Naive B cell (primary cell): ENCODE measurements around the gene EFCAB13. TPM values are rescaled to one million over a fixed set of nuclear protein-coding genes. Genes with fewer than 3 reads are reported as not detected.

ENCODE experiments used
- ATAC-seq, 2 donors: fragments of 150-1000 bp; cut with Tn5 transposase; 2 replicates each; pipeline ENCODE4 v1.10.0; 2021; ENCODE audit warnings: low read depth in 2 of 2, mild to moderate bottlenecking in 2 of 2, moderate library complexity in 2 of 2
- DNase-seq: peaks from one replicate; pipeline ENCODE4 v3.0.0; 2022
- H3K27ac Mint-ChIP-seq, 6 donors: one replicate each; pipeline ENCODE4 v1.8.0; 2020 to 2022; ENCODE audit warnings: mild to moderate bottlenecking in 6 of 6, mixed read lengths in 6 of 6, moderate library complexity in 5 of 6, inconsistent platforms in 2 of 6
- H3K27me3 Mint-ChIP-seq, 3 donors: one replicate each; pipeline ENCODE4 v1.8.0; 2021 to 2022; ENCODE audit warnings: mixed read lengths in 3 of 3, mild to moderate bottlenecking in 1 of 3
- H3K36me3 Mint-ChIP-seq, 2 donors: one replicate each; pipeline ENCODE4 v1.8.0; 2020 to 2022; ENCODE audit warnings: mixed read lengths in 2 of 2, inconsistent platforms in 1 of 2, mild to moderate bottlenecking in 1 of 2
- H3K4me1 Mint-ChIP-seq, 3 donors: one replicate each; pipeline ENCODE4 v1.8.0; 2020 to 2022; ENCODE audit warnings: mixed read lengths in 3 of 3, inconsistent platforms in 1 of 3, mild to moderate bottlenecking in 1 of 3, moderate library complexity in 1 of 3
- H3K4me3 Mint-ChIP-seq, 8 donors: one replicate each; pipeline ENCODE4 v1.8.0; 2020 to 2022; ENCODE audit warnings: mild to moderate bottlenecking in 8 of 8, mixed read lengths in 8 of 8, moderate library complexity in 8 of 8, inconsistent platforms in 2 of 8
- H3K9me3 Mint-ChIP-seq, 7 donors: one replicate each; pipeline ENCODE4 v1.8.0; 2020 to 2022; ENCODE audit warnings: mixed read lengths in 7 of 7, mild to moderate bottlenecking in 5 of 7, inconsistent platforms in 2 of 7, moderate library complexity in 1 of 7
- polyA plus RNA-seq, 6 donors: library from polyadenylated mRNA; unstranded; fragments of 300-500 nt; fragmentation: Illumina TruSeq; gene quantifications; one replicate each; pipeline ENCODE4 v1.2.3, GENCODE V29; 2021; ENCODE audit warnings: low read depth in 6 of 6

EFCAB13 gene
- 10 to 100 TPM; 27.5 to 43.7 (median 33.8) TPM for polyA plus RNA-seq

GRCh38 chr17:47323382-47324223 is at the start of gene EFCAB13:
Gene EFCAB13, plus strand, starts transcription at chr17:47323955. Its CDS starts 4,399 bp downstream, at chr17:47328354.
- Mint-ChIP-seq H3K36me3 (peaks cover 5 to 6% of the 10 kb centered on the region in 2 donors), H3K27me3 (no peaks in the 10 kb centered on the region), H3K4me1 (peaks cover 22 to 36% (median 26%) of the 10 kb centered on the region in 3 donors), H3K27ac (peak within 1 kb of the TSS; percentile 98 to 100 (median 100)), H3K4me3 (peak within 1 kb of the TSS; percentile 87 to 99 (median 98)), H3K9me3 (peaks cover 0 to 5% (median 0%) of the 10 kb centered on the region in 7 donors)
- ATAC-seq (peak; percentile 75 to 77), DNase-seq (peak; percentile 93)

GRCh38 chr17:47274319-47275069 is 49.3 kb upstream of the EFCAB13 start:
- Mint-ChIP-seq H3K4me3 (peak overlapping the region in 3 of 8 donors; percentile 19 to 54 (median 39)), H3K27me3 (no peaks in the 10 kb centered on the region), H3K36me3 (peaks cover 0 to 5% of the 10 kb centered on the region in 2 donors), H3K27ac (peak overlapping the region in 3 of 6 donors; percentile 11 to 75 (median 67)), H3K9me3 (peaks cover 0 to 4% (median 0%) of the 10 kb centered on the region in 7 donors), H3K4me1 (peaks cover 50 to 72% (median 58%) of the 10 kb centered on the region in 3 donors)
- ATAC-seq, result no peak
- DNase-seq, result no peak

GRCh38 chr17:47275245-47275984 is 48.3 kb upstream of the EFCAB13 start:
- no peak for ATAC-seq
- Mint-ChIP-seq H3K27me3 (no peaks in the 10 kb centered on the region), H3K27ac (peak overlapping the region in 5 of 6 donors; percentile 11 to 96 (median 67))

GRCh38 chr17:47276444-47276843 is 47.3 kb upstream of the EFCAB13 start:
- H3K27me3 Mint-ChIP-seq, result no peaks in the 10 kb centered on the region
- peaks cover 65 to 89% (median 73%) of the 10 kb centered on the region in 3 donors for H3K4me1 Mint-ChIP-seq
- H3K9me3 Mint-ChIP-seq, result peaks cover 0 to 3% (median 0%) of the 10 kb centered on the region in 7 donors
- no peak for DNase-seq
- H3K36me3 Mint-ChIP-seq, result no peaks in the 10 kb centered on the region
- no peak for ATAC-seq
- peak overlapping the region in 5 of 8 donors; percentile 4 to 72 (median 51) for H3K4me3 Mint-ChIP-seq
- H3K27ac Mint-ChIP-seq, result peak overlapping the region in 3 of 6 donors; percentile 71 to 96 (median 74)

More at GRCh38 chr17:47275245-47275984, 48.3 kb upstream of the EFCAB13 start:
- peaks cover 57 to 82% (median 68%) of the 10 kb centered on the region in 3 donors for H3K4me1 Mint-ChIP-seq
- H3K4me3 Mint-ChIP-seq, result peak overlapping the region in 1 of 8 donors; percentile 39
- no peak for DNase-seq
- no peaks in the 10 kb centered on the region for H3K36me3 Mint-ChIP-seq
- peaks cover 0 to 3% (median 0%) of the 10 kb centered on the region in 7 donors for H3K9me3 Mint-ChIP-seq

GRCh38 chr17:47276868-47277267 is 46.9 kb upstream of the EFCAB13 start:
- DNase-seq (no peak), ATAC-seq (no peak)
- Mint-ChIP-seq H3K9me3 (peaks cover 0 to 3% (median 0%) of the 10 kb centered on the region in 7 donors), H3K27me3 (no peaks in the 10 kb centered on the region), H3K4me3 (peak overlapping the region in 4 of 8 donors; percentile 12 to 69 (median 40)), H3K36me3 (no peaks in the 10 kb centered on the region), H3K4me1 (peaks cover 67 to 93% (median 77%) of the 10 kb centered on the region in 3 donors), H3K27ac (peak overlapping the region in 3 of 6 donors; percentile 74 to 86 (median 79))

GRCh38 chr17:47277921-47278320 is 45.8 kb upstream of the EFCAB13 start:
- DNase-seq (no peak), ATAC-seq (no peak)
- H3K4me3 Mint-ChIP-seq, result peak overlapping the region in 7 of 8 donors; percentile 8 to 88 (median 67)
- H3K27me3 Mint-ChIP-seq, result no peaks in the 10 kb centered on the region
- peaks cover 0 to 3% (median 0%) of the 10 kb centered on the region in 7 donors for H3K9me3 Mint-ChIP-seq
- H3K27ac Mint-ChIP-seq, result peak overlapping the region in 5 of 6 donors; percentile 68 to 96 (median 92)
- no peaks in the 10 kb centered on the region for H3K36me3 Mint-ChIP-seq
- peaks cover 70 to 94% (median 86%) of the 10 kb centered on the region in 3 donors for H3K4me1 Mint-ChIP-seq

- DNase-seq (no peak), ATAC-seq (no peak)
- Mint-ChIP-seq H3K36me3 (no peaks in the 10 kb centered on the region), H3K9me3 (peaks cover 0 to 3% (median 0%) of the 10 kb centered on the region in 7 donors), H3K27ac (peak overlapping the region; percentile 85 to 96 (median 93)), H3K4me1 (peaks cover 70 to 94% (median 91%) of the 10 kb centered on the region in 3 donors), H3K27me3 (no peaks in the 10 kb centered on the region), H3K4me3 (peak overlapping the region; percentile 50 to 95 (median 82))
These were observed 45.2 kb upstream of the EFCAB13 start for GRCh38 chr17:47278561-47278960.

- peaks cover 0 to 3% (median 0%) of the 10 kb centered on the region in 7 donors for H3K9me3 Mint-ChIP-seq
- ATAC-seq (peak; percentile 97 to 98), DNase-seq (peak; percentile 78)
- H3K27ac Mint-ChIP-seq, result peak overlapping the region; percentile 85 to 96 (median 93)
- peaks cover 67 to 92% (median 88%) of the 10 kb centered on the region in 3 donors for H3K4me1 Mint-ChIP-seq
- H3K36me3 Mint-ChIP-seq, result no peaks in the 10 kb centered on the region
- H3K4me3 Mint-ChIP-seq, result peak overlapping the region; percentile 50 to 95 (median 82)
- no peaks in the 10 kb centered on the region for H3K27me3 Mint-ChIP-seq
These were observed 44.5 kb upstream of the EFCAB13 start for GRCh38 chr17:47279062-47279801.

- H3K4me1 Mint-ChIP-seq, result peaks cover 60 to 85% (median 79%) of the 10 kb centered on the region in 3 donors
- peak overlapping the region; percentile 15 to 96 (median 70) for H3K27ac Mint-ChIP-seq
- H3K9me3 Mint-ChIP-seq, result peaks cover 0 to 3% (median 0%) of the 10 kb centered on the region in 7 donors
- DNase-seq (no peak), ATAC-seq (no peak)
- no peaks in the 10 kb centered on the region for H3K36me3 Mint-ChIP-seq
- H3K27me3 Mint-ChIP-seq, result no peaks in the 10 kb centered on the region
- H3K4me3 Mint-ChIP-seq, result peak overlapping the region in 4 of 8 donors; percentile 20 to 95 (median 82)
These were observed 43.5 kb upstream of the EFCAB13 start for GRCh38 chr17:47280072-47280811.

- Mint-ChIP-seq H3K27me3 (no peaks in the 10 kb centered on the region), H3K4me3 (peak overlapping the region in 3 of 8 donors; percentile 36 to 76 (median 37)), H3K4me1 (peaks cover 57 to 79% (median 78%) of the 10 kb centered on the region in 3 donors), H3K36me3 (no peaks in the 10 kb centered on the region), H3K27ac (peak overlapping the region in 4 of 6 donors; percentile 67 to 92 (median 80)), H3K9me3 (peaks cover 0 to 4% (median 0%) of the 10 kb centered on the region in 7 donors)
- no peak for ATAC-seq
- no peak for DNase-seq
These were observed 42.5 kb upstream of the EFCAB13 start for GRCh38 chr17:47281216-47281615.

- Mint-ChIP-seq H3K4me1 (peaks cover 45 to 73% (median 70%) of the 10 kb centered on the region in 3 donors), H3K9me3 (peaks cover 0 to 2% (median 0%) of the 10 kb centered on the region in 7 donors)
These were observed 38.8 kb upstream of the EFCAB13 start for GRCh38 chr17:47285003-47285402.

More at GRCh38 chr17:47285003-47285402, 38.8 kb upstream of the EFCAB13 start:
- H3K27me3 Mint-ChIP-seq, result no peaks in the 10 kb centered on the region
- peak overlapping the region; percentile 20 to 92 (median 76) for H3K27ac Mint-ChIP-seq
- H3K4me3 Mint-ChIP-seq, result peak overlapping the region in 1 of 8 donors; percentile 25
- DNase-seq (no peak), ATAC-seq (no peak)
- no peaks in the 10 kb centered on the region for H3K36me3 Mint-ChIP-seq
